Activated CD4-positive, CD25-positive, alpha-beta regulatory T cell treated with anti-CD3 and anti-CD28 coated beads, Interleukin-2, amount 50 U/mL, for 16 hours (primary cell): ENCODE data around the gene RNF10.
A peak's percentile ranks its signal among the peaks of the same experiment; 100 is the strongest.
"Not testable (repeated sequence)": the region's sequence is repeated elsewhere in the genome, so short reads cannot be mapped to it uniquely, and the experiment has no call there.

Experiments used
- DNase-seq: peaks from one replicate; pipeline ENCODE4 v3.0.0-alpha.2; 2020; ENCODE audit warnings: low read depth, low spot score

RNF10 gene

GRCh38 chr12:120534203-120534702 is at the start of gene RNF10:
TSS of gene RNF10 (plus strand) at chr12:120534356. CDS start at chr12:120534812, 456 bp downstream.
- DNase-seq = peak; percentile 66

- no peak for DNase-seq
Observed at GRCh38 chr12:120485961-120486881, 47.9 kb upstream of the RNF10 start.

- not testable (repeated sequence) for DNase-seq
Observed at GRCh38 chr12:120487552-120487951, 46.6 kb upstream of the RNF10 start.

- DNase-seq = no peak
Observed at GRCh38 chr12:120488057-120488640, 46.0 kb upstream of the RNF10 start.

- no peak for DNase-seq
Observed at GRCh38 chr12:120489018-120489417, 45.1 kb upstream of the RNF10 start.

- DNase-seq = no peak
Observed at GRCh38 chr12:120490325-120490724, 43.8 kb upstream of the RNF10 start.

- DNase-seq = no peak
Observed at GRCh38 chr12:120490833-120491512, 43.2 kb upstream of the RNF10 start.

GRCh38 chr12:120495186-120495730 is 38.9 kb upstream of the RNF10 start:
- no peak for DNase-seq

- peak; percentile 96 for DNase-seq
Observed at GRCh38 chr12:120495731-120496412, 38.3 kb upstream of the RNF10 start, which contains the start of gene DYNLL1. TSS of gene DYNLL1 (plus strand) at chr12:120496113. CDS start at chr12:120496422, 309 bp downstream.

GRCh38 chr12:120496413-120497340 is 37.5 kb upstream of the RNF10 start:
- DNase-seq = no peak

- no peak for DNase-seq
Observed at GRCh38 chr12:120497524-120498150, 36.5 kb upstream of the RNF10 start.

- DNase-seq = no peak
Observed at GRCh38 chr12:120498870-120499515, 35.2 kb upstream of the RNF10 start.

GRCh38 chr12:120500581-120500980 is 33.6 kb upstream of the RNF10 start:
- DNase-seq = no peak

- no peak for DNase-seq
Observed at GRCh38 chr12:120504587-120504986, 29.6 kb upstream of the RNF10 start.

- DNase-seq = no peak
Observed at GRCh38 chr12:120508537-120508936, 25.6 kb upstream of the RNF10 start.

- no peak for DNase-seq
Observed at GRCh38 chr12:120514002-120514401, 20.2 kb upstream of the RNF10 start.

GRCh38 chr12:120515496-120515895 is 18.7 kb upstream of the RNF10 start:
- DNase-seq = no peak

GRCh38 chr12:120519324-120519723 is 14.8 kb upstream of the RNF10 start:
- not testable (repeated sequence) for DNase-seq

GRCh38 chr12:120522568-120522967 is 11.6 kb upstream of the RNF10 start:
- DNase-seq = no peak
